OCI-LY1 (cell line): ENCODE data around the gene ZNF629.

Experiments used
- CTCF ChIP-seq: fragments of 200-600 bp; sonication (generic), shearing (Covaris generic); IDR thresholded peaks from 2 replicates; pipeline ENCODE4 v1.5.1; 2017; ENCODE audit warnings: mild to moderate bottlenecking, antibody characterized with exemption, low read length, moderate library complexity, mixed read lengths
- EZH2 ChIP-seq: fragments of 200-600 bp; sonication (generic), shearing (Covaris generic); IDR thresholded peaks from 2 replicates; pipeline ENCODE4 v1.8.0; 2017; ENCODE audit warnings: borderline replicate concordance, mixed run types, mild to moderate bottlenecking, antibody characterized with exemption, low read length, moderate library complexity, mixed read lengths

GRCh38 chr16:30805056-30805369, 18.0 kb upstream of the ZNF629 start:
- no peak for TF ChIP-seq CTCF
- no peak for TF ChIP-seq EZH2
